Skeletal muscle tissue (tissue), 4 donors: ENCODE results near the gene RPL27. TPM values are rescaled to one million over a fixed set of nuclear protein-coding genes. Genes with fewer than 3 reads are reported as not detected.

Source experiments
- H3K27ac ChIP-seq: one replicate; pipeline ENCODE4 v1.7.0; 2013; ENCODE audit warnings: mild to moderate bottlenecking, low read depth, low read length, inconsistent platforms
- H3K27me3 ChIP-seq, 3 donors: one replicate each; pipeline ENCODE4 v1.7.0; 2013; ENCODE audit warnings: low read length in 3 of 3; ENCODE audit not compliant: control insufficient read depth in 3 of 3, insufficient read depth in 3 of 3
- H3K36me3 ChIP-seq, 3 donors: one replicate each; pipeline ENCODE4 v1.7.0; 2013; ENCODE audit warnings: low read length in 3 of 3; ENCODE audit not compliant: control insufficient read depth in 3 of 3, insufficient read depth in 3 of 3
- H3K4me1 ChIP-seq, 3 donors: one replicate each; pipeline ENCODE4 v1.7.0; 2013; ENCODE audit warnings: low read length in 3 of 3, mild to moderate bottlenecking in 3 of 3; ENCODE audit not compliant: control insufficient read depth in 3 of 3, insufficient read depth in 3 of 3
- H3K4me3 ChIP-seq, 3 donors: one replicate each; pipeline ENCODE4 v1.7.0; 2013; ENCODE audit warnings: low read length in 3 of 3
- H3K9ac ChIP-seq, 3 donors: one replicate each; pipeline ENCODE4 v1.7.0; 2013; ENCODE audit warnings: low read length in 3 of 3, mild to moderate bottlenecking in 3 of 3, moderate library complexity in 2 of 3, low read depth in 1 of 3
- H3K9me3 ChIP-seq, 3 donors: one replicate each; pipeline ENCODE4 v1.7.0; 2013; ENCODE audit warnings: low read length in 3 of 3; ENCODE audit not compliant: control insufficient read depth in 3 of 3
- total RNA-seq: library from RNA; depleted of rRNA; stranded (reverse); fragments of >200 nt; gene quantifications from one replicate; pipeline ENCODE4 v1.2.3, GENCODE V29; 2014
- donor health status: Osteomylitis.

RPL27 gene
- total RNA-seq, 1 donor from 2014 or later: 1,695 TPM

DNA sequence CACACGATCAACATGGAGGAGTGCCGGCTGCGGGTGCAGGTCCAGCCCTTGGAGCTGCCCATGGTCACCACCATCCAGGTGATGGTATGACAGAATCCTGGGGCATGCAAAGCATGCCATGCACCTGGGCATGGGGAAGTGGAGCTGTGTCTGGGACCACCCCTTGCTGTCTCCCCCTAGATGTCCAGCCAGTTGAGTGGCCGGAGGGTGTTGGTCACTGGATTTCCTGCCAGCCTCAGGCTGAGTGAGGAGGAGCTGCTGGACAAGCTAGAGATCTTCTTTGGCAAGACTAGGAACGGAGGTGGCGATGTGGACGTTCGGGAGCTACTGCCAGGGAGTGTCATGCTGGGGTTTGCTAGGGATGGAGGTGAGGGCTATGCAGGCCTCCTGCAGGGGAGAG lies 15.1 kb downstream of the RPL27 start:
- Histone ChIP-seq H3K27me3 (no peaks in the 10 kb centered on the region), H3K36me3 (peaks cover 22 to 34% (median 32%) of the 10 kb centered on the region in 3 donors), H3K9ac (no peak overlapping the region), H3K4me3 (no peak overlapping the region), H3K27ac (no peak overlapping the region), H3K9me3 (no peaks in the 10 kb centered on the region), H3K4me1 (peaks cover 24 to 28% (median 27%) of the 10 kb centered on the region in 3 donors)

DNA sequence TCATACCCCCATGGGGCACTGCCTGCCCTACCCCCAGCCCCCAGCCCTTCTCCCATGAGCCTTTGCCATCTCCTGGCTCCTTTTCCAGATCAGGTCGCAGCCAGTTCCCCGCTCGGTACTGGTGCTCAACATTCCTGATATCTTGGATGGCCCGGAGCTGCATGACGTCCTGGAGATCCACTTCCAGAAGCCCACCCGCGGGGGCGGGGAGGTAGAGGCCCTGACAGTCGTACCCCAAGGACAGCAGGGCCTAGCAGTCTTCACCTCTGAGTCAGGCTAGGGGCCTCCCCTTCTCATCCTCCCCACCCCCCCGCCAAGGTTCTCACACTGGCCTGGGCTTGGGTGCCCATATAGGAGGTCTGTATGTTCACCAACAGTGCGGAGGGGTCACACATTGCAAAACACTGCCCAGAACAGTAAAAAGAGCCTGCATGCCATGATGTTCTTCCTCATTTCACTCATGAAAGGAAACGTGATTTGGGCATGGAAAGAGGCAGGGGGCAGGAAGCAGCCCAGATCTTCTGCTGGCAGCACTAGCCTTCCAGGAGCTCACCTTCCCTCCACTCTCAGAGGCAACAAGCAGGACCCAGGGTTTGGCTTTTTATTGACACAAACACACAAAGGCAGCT lies 15.9 kb downstream of the RPL27 start:
- peaks cover 27 to 34% (median 27%) of the 10 kb centered on the region in 3 donors for H3K4me1 ChIP-seq
- peak overlapping the region in 2 of 3 donors; percentile 3 to 20 for H3K9ac ChIP-seq
- peak overlapping the region; percentile 39 for H3K27ac ChIP-seq
- no peaks in the 10 kb centered on the region for H3K27me3 ChIP-seq
- no peaks in the 10 kb centered on the region for H3K9me3 ChIP-seq
- H3K4me3 ChIP-seq: no peak overlapping the region
- peaks cover 26 to 37% (median 34%) of the 10 kb centered on the region in 3 donors for H3K36me3 ChIP-seq

DNA sequence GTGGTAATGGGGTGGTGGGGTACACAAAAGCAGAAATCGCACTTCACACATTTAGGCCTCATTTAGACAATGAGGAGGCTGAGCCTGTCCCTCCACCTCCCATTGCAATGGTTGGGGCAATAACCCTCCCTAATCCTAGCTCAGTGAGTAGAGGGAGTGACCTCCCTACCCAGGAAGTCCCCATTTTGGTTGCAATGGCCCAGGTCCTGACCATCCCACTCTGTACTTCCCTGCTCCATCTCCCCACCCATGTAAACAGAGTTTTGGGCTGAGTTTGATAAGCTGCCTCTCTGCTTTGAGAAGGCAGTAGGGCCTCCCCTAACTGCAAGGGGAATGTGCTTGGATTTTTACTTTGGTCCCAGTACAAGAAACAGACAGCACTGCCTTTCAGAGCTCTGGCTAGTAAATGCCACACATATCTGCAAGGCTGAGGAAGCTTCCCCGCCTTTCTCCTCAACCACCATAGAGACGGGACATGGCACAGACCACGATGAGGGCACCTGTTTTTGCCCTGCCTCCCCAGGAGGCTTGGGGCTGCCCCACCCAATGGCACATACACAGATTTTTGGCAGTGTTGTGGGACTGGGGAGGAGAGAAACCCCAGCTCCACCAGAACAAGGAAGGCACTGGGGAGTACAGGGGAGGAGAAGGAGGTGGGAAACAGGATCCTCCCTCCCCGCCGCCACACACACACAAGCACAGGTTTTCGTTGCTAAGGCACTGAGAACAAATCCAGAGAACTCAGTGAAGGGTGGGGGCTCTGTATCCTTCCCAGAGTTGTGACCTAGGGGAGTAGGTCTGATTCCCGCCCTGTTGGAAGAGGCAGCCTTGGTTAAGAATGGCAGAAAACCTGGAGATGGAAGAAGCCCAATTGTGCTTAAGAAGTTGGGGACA lies 16.7 kb downstream of the RPL27 start:
- Histone ChIP-seq H3K4me1 (peaks cover 33 to 40% (median 33%) of the 10 kb centered on the region in 3 donors), H3K9ac (peak overlapping the region; percentile 3 to 25 (median 20)), H3K27me3 (no peaks in the 10 kb centered on the region), H3K4me3 (no peak overlapping the region), H3K27ac (peak overlapping the region; percentile 39), H3K9me3 (no peaks in the 10 kb centered on the region), H3K36me3 (peaks cover 26 to 37% (median 34%) of the 10 kb centered on the region in 3 donors)

DNA sequence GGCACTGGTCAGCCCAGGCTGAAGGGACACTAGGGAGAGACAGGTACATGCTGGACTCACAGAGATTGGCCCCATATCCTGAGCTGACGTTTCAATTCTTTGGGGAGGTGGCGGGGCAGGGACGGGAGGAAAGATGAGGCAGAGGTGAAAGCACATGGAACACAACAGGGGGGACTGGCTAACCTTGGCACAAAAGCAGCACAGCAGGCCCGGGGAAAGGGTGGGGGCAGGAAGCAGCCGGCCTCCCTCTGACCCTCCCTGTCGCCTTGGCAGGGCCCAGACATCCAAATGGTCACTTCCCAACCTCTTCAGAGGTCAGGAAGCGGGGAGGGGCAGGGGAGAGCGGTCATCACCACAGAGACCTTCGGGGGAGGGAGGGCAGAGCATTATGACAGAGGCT lies 17.4 kb downstream of the RPL27 start:
- peak overlapping the region in 1 of 3 donors; percentile 25 for H3K9ac ChIP-seq
- no peaks in the 10 kb centered on the region for H3K9me3 ChIP-seq
- H3K4me1 ChIP-seq: peaks cover 38 to 46% (median 39%) of the 10 kb centered on the region in 3 donors

DNA sequence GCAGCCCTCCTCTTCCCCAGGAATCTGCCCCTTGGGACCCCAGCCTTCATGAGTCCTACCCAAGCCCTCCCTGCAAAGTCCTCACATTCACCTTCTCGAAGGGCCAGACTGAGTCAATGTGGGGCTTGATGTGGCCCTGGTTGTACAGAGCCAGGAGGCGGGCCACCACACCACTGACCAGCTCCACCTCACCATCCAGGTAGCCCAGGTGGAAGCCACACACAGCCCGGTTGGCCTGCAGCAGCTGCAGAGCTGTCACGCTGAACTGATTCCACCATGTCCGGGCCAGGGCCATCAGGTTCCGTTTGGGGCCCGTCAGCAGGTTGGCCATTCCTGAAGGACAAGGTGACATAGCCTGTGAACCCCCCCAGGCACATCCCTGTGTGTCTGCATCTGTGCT lies 18.0 kb downstream of the RPL27 start:
- Histone ChIP-seq H3K9me3 (no peaks in the 10 kb centered on the region), H3K27ac (peak overlapping the region; percentile 39), H3K9ac (peak overlapping the region in 1 of 3 donors; percentile 3), H3K27me3 (no peaks in the 10 kb centered on the region), H3K36me3 (peaks cover 26 to 37% (median 31%) of the 10 kb centered on the region in 3 donors), H3K4me1 (peaks cover 39 to 50% (median 43%) of the 10 kb centered on the region in 3 donors), H3K4me3 (no peak overlapping the region)

More for the DNA sequence above, 17.4 kb downstream of the RPL27 start:
- Histone ChIP-seq H3K27me3 (no peaks in the 10 kb centered on the region), H3K4me3 (no peak overlapping the region), H3K27ac (peak overlapping the region; percentile 39), H3K36me3 (peaks cover 26 to 37% (median 34%) of the 10 kb centered on the region in 3 donors)

DNA sequence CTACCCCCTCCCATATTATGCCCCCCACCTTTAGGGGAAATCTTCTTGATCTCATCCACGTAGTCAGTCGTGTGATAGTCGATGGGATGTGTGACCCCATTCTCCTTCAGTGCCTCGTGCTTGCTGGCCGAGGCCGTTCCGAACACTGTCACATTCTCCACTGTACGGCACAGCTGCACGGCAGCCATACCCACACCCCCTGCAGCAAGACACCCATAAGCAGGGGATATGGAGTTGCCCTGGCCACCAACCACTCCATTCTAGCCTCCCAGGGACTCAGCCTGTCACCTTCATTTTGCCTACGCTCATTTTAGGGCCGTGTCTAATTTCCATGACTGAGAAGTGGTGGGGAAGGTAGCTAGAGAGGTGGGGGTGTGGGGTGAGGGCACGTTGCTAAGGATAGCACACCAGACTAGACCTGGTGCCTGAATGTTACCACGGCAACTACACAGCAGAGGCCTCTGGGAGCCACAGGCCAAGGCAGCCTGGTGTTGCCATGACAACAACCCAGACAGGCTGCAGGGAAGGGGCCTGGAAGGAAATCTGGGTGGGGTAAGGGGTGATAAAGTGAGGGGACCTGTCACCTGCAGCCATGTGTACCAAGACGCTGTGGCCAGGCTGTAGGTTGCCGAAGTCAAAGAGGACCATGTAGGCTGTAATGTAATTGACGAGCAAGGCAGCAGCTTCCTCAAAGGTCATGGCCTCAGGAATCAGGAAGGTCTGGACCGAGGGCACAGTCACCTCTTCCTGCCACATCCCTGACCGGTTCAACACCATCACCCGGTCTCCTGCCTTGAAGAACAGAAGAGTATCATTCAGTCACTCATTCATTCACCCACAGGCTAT lies 20.0 kb downstream of the RPL27 start:
- H3K9me3 ChIP-seq: no peaks in the 10 kb centered on the region
- H3K27me3 ChIP-seq: no peaks in the 10 kb centered on the region
- no peak overlapping the region for H3K4me3 ChIP-seq
- no peak overlapping the region for H3K9ac ChIP-seq
- H3K36me3 ChIP-seq: peaks cover 23 to 33% (median 26%) of the 10 kb centered on the region in 3 donors
- peaks cover 35 to 55% (median 40%) of the 10 kb centered on the region in 3 donors for H3K4me1 ChIP-seq
- H3K27ac ChIP-seq: no peak overlapping the region

DNA sequence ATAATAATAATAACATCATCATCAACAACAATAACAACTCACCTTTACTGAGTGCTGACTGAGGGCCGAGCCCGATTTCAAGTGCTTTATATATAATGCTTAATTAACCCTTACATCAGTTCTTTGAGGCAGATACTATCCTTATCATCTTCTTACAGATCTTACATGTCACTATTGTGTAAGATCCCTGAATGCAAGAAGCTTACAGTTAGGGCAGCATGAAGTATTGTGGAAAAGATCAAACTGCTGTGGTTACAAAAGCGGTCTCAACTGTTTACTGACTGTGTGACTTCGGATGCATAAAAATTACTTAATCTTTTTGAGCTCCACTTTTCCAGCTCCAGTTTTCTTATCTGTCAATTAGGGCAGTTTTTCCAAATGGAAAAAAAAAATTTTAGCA lies 20.7 kb downstream of the RPL27 start:
- Histone ChIP-seq H3K4me3 (no peak overlapping the region), H3K27ac (no peak overlapping the region), H3K36me3 (peaks cover 19 to 26% (median 22%) of the 10 kb centered on the region in 3 donors), H3K9me3 (no peaks in the 10 kb centered on the region), H3K9ac (no peak overlapping the region), H3K27me3 (no peaks in the 10 kb centered on the region), H3K4me1 (peaks cover 33 to 55% (median 40%) of the 10 kb centered on the region in 3 donors)

DNA sequence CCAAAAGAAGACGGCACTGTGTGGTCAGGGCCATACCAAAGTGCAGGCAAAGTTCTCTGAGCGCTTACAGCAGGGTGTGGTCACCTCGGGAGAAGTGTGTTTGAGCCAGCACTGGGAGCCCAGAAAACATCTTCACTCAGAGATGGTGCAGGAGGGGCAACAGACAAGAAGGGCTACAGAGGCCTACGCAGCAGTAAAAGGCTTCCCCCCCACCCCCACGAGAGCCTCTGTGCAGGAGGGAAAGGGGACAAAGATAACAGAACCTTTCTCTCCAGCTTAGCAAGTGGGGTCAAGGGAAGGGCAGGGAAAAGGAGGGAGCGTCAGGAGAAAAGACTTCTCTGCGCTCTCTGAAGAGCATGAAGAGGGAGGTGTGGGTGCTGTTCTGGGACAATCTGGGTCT lies 21.2 kb downstream of the RPL27 start:
- H3K36me3 ChIP-seq: peaks cover 16 to 23% (median 21%) of the 10 kb centered on the region in 3 donors
- no peaks in the 10 kb centered on the region for H3K9me3 ChIP-seq
- peak overlapping the region in 1 of 3 donors; percentile 63 for H3K9ac ChIP-seq
- peaks cover 34 to 55% (median 38%) of the 10 kb centered on the region in 3 donors for H3K4me1 ChIP-seq
- H3K4me3 ChIP-seq: peak overlapping the region in 1 of 3 donors; percentile 51
- H3K27me3 ChIP-seq: no peaks in the 10 kb centered on the region
- H3K27ac ChIP-seq: peak overlapping the region; percentile 30

DNA sequence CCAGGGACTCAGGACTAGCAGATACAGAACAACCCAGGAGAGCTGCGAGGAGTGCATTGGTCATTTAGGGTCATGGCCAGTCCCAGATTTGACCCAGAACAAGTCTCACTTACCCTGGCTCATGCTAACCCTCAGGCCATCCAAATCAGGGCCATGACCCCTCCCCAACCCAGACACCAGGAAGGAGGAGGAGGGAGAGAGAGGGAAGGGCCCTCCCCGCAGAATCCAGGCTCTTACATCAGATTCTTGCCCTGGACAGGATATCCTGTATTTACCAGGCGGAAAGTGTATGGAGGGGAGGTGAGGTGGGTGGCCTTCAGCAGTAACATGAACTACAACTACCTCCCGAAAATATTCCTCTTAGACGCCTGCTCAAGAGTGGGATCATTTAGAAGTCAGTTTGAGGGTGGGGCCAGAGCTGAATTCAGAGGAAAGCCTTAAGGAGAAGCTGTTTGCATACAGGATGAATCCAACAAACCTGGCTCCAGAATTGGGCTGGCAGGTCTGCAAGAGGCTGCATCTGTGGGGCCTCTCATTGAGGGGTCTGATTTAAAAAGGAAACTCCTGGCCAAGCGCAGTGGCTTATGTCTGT lies 21.9 kb downstream of the RPL27 start:
- Histone ChIP-seq H3K9ac (peak overlapping the region in 2 of 3 donors; percentile 16 to 43), H3K27me3 (no peaks in the 10 kb centered on the region), H3K36me3 (peaks cover 15 to 19% (median 16%) of the 10 kb centered on the region in 3 donors), H3K9me3 (no peaks in the 10 kb centered on the region), H3K4me1 (peaks cover 34 to 52% (median 38%) of the 10 kb centered on the region in 3 donors), H3K27ac (peak overlapping the region; percentile 30), H3K4me3 (peak overlapping the region in 2 of 3 donors; percentile 29 to 51)
